Endothelial cell of umbilical vein (primary cell): ENCODE data around the gene TMEM125. TPM values are rescaled to one million over a fixed set of nuclear protein-coding genes. Genes with fewer than 3 reads are reported as not detected.

Experiments used
- BruUV-seq: library from RNA; stranded (reverse); fragments of 400-500 nt; replicated peaks from 2 replicates; lab custom pipeline; 2021; lab: Mats Ljungman, UMichigan
- CTCF ChIA-PET: fragments of 300-600, 350-600 bp; sonication (Branson Sonifier 250); formaldehyde crosslinking; loops from one replicate; lab custom pipeline; 2021; ENCODE audit warnings: antibody characterized with exemption, inconsistent platforms; lab: Charles Lee
- POLR2A ChIA-PET: fragments of 300-600, 350-600 bp; sonication (Branson Sonifier 250); formaldehyde crosslinking; loops from one replicate; lab custom pipeline; 2021; ENCODE audit warnings: antibody characterized with exemption, inconsistent platforms; lab: Charles Lee
- DNase-seq: peaks from one replicate; pipeline ENCODE4 v3.0.0-alpha.2; 2011; ENCODE audit warnings: low read depth, low spot score
- FAIRE-seq: peaks from 2 replicates; lab custom pipeline; 2011; peaks lifted over from hg19 to GRCh38; lab: Jason Lieb, UNC
- H2AFZ ChIP-seq: 2 replicates; pipeline ENCODE4 v1.6.0; 2012; ENCODE audit warnings: low read depth, low read length, control low read depth, inconsistent platforms
- H3K27ac ChIP-seq: 2 replicates; pipeline ENCODE4 v1.5.1; 2011; ENCODE audit warnings: low read depth, mild to moderate bottlenecking, control low read depth, low read length, moderate library complexity; ENCODE audit not compliant: insufficient read depth
- H3K27me3 ChIP-seq, 2 experiments: 2 replicates each; pipeline versions ENCODE4 v1.6.0 to v1.6.1; 2011; ENCODE audit warnings: low read length in 2 of 2, mixed read lengths in 1 of 2; ENCODE audit not compliant: control insufficient read depth in 2 of 2, insufficient read depth in 2 of 2
- H3K36me3 ChIP-seq, 2 experiments: 2 replicates in 1 of 2; 3 replicates in 1 of 2; pipeline ENCODE4 v1.5.1; 2011; ENCODE audit warnings: low read length in 2 of 2, mild to moderate bottlenecking in 1 of 2, moderate library complexity in 1 of 2; ENCODE audit not compliant: control insufficient read depth in 2 of 2, insufficient read depth in 2 of 2; ENCODE audit errors: extremely low read depth in 1 of 2
- H3K4me1 ChIP-seq: 3 replicates; pipeline ENCODE4 v1.5.1; 2011; ENCODE audit warnings: mild to moderate bottlenecking, low read length; ENCODE audit not compliant: control insufficient read depth, insufficient read depth; ENCODE audit errors: extremely low read depth
- H3K4me2 ChIP-seq: 2 replicates; pipeline ENCODE4 v1.6.1; 2011; ENCODE audit warnings: low read length, control low read depth, mixed read lengths; ENCODE audit not compliant: insufficient read depth
- H3K4me3 ChIP-seq, 3 experiments: fragments of 200-600 bp in 1 of 3; sonication (generic), shearing (Covaris generic) in 1 of 3; replicated peaks in 1 of 3; 2 replicates each; pipeline ENCODE4 v1.5.1; 2011 to 2016; ENCODE audit warnings: control low read depth in 3 of 3, low read length in 3 of 3, mild to moderate bottlenecking in 2 of 3, inconsistent platforms in 1 of 3, low read depth in 1 of 3, moderate library complexity in 1 of 3; ENCODE audit not compliant: insufficient read depth in 1 of 3
- H3K79me2 ChIP-seq: 2 replicates; pipeline ENCODE4 v1.6.0; 2012; ENCODE audit warnings: low read length, inconsistent platforms; ENCODE audit not compliant: control insufficient read depth, insufficient read depth
- H3K9ac ChIP-seq: replicated peaks from 2 replicates; pipeline ENCODE3; 2011; ENCODE audit warnings: low read length, control low read depth; ENCODE audit not compliant: insufficient read depth; ENCODE audit errors: extremely low read depth
- H3K9me1 ChIP-seq: replicated peaks from 3 replicates; pipeline ENCODE4 v1.6.0; 2011; ENCODE audit warnings: mild to moderate bottlenecking, low read length; ENCODE audit not compliant: control insufficient read depth, insufficient read depth; ENCODE audit errors: extremely low read depth
- H3K9me3 ChIP-seq: replicated peaks from 2 replicates; pipeline ENCODE4 v1.5.1; 2012; ENCODE audit warnings: low read length, inconsistent platforms; ENCODE audit not compliant: control insufficient read depth, insufficient read depth
- H4K20me1 ChIP-seq: replicated peaks from 2 replicates; pipeline ENCODE3; 2011; ENCODE audit warnings: mild to moderate bottlenecking, low read length; ENCODE audit not compliant: control insufficient read depth, insufficient read depth; ENCODE audit errors: extremely low read depth
- EZH2 ChIP-seq: IDR thresholded peaks from 2 replicates; pipeline ENCODE4 v1.6.1; 2012; ENCODE audit warnings: borderline replicate concordance, low read depth, mild to moderate bottlenecking, moderate library complexity, low read length, inconsistent platforms; ENCODE audit not compliant: severe bottlenecking
- FOS ChIP-seq: IDR thresholded peaks from 2 replicates; pipeline ENCODE4 v1.6.1; 2011; ENCODE audit warnings: mild to moderate bottlenecking, low read length, moderate library complexity, borderline replicate concordance; ENCODE audit not compliant: insufficient read depth
- JUN ChIP-seq: IDR thresholded peaks from 2 replicates; pipeline ENCODE4 v1.6.1; 2011; ENCODE audit warnings: borderline replicate concordance, low read depth; ENCODE audit not compliant: insufficient read length, insufficient read depth
- MYC ChIP-seq: IDR thresholded peaks from one replicate; pipeline ENCODE4 v1.6.1; 2011; ENCODE audit warnings: mild to moderate bottlenecking, low read depth, low read length
- POLR2AphosphoS5 ChIP-seq: IDR thresholded peaks from 2 replicates; pipeline ENCODE4 v1.6.1; 2012; ENCODE audit warnings: low read depth, mild to moderate bottlenecking, control low read depth, low read length, moderate library complexity; ENCODE audit not compliant: insufficient read depth
- dilution Hi-C: fragments of 300-500 bp; cut with MboI; formaldehyde crosslinking; loops from one replicate; pipeline ENCODE4 v1.15.0; 2019; ENCODE audit warnings: low sequenced_read_pairs; ENCODE audit not compliant: extremely low pct_ligation_motif_present
- intact Hi-C: fragments of 100-400 bp; cut with micrococcal nuclease; formaldehyde crosslinking; loops from one replicate; pipeline ENCODE4 v1.10.0; 2022
- polyA plus RNA-seq, 4 experiments: library from polyadenylated mRNA; depleted of rRNA in 3 of 4; stranded (reverse) in 3 of 4; unstranded in 1 of 4; fragments of >200 nt; gene quantifications; 2 replicates each; pipeline versions ENCODE4 v1.2.1 to v1.2.3, GENCODE V29; 2011 to 2012; ENCODE audit warnings: missing spikeins in 1 of 4
- total RNA-seq: library from RNA; stranded (reverse); gene quantifications from 2 replicates; pipeline ENCODE4 v1.2.3, GENCODE V29; 2021
- TF ChIP-seq, protein P1 (sequence below), 2 donors: IDR thresholded peaks; 1 replicate in 1 of 2; 2 replicates in 1 of 2; pipeline ENCODE4 v1.5.1; 2011; ENCODE audit warnings: low read length in 2 of 2, mild to moderate bottlenecking in 2 of 2, moderate library complexity in 2 of 2, control low read depth in 1 of 2, inconsistent platforms in 1 of 2, low read depth in 1 of 2; ENCODE audit not compliant: insufficient read depth in 1 of 2; ENCODE audit errors: extremely low read depth in 1 of 2

The TMEM125 gene
- total and polyA plus RNA-seq, 2 donors (not counting 3 experiments of a cell fraction or from before 2014, with no cell fraction given): 0.17 TPM; not detected in 1

DNA sequence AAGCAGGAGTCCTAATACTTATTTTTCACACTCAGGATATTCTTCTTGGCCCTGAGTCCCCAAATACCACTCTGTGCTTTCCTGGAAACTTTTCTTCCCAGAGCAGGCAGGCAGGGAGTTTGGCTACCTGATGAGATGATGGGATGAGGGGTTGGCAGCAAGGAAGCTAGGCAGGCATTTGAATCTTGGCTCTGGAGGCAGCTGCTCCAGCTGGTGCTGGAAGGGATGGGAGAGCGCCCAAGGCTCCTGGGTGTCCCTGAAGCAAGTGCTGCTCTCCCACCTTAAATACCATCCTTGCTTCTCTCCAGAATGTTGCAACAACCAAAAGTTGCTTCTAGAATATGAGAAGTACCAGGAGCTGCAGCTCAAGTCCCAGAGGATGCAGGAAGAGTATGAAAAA, 48.0 kb upstream of the TMEM125 start:
- peaks cover under 1% of the 10 kb centered on the region for H3K4me1 ChIP-seq
- dilution Hi-C loops: no loop called here
- ChIA-PET CTCF (interaction anchor here (0.6 kb wide), 1 partner anchor 82 kb away, joined by 4 read pairs; no protein-coding TSS in a partner anchor), POLR2A (no interaction called here)
- H3K36me3 ChIP-seq: no peaks in the 10 kb centered on the region
- H3K27ac ChIP-seq: no peak overlapping the region
- FAIRE-seq (no peak), DNase-seq (no peak)
- H3K79me2 ChIP-seq: no peaks in the 10 kb centered on the region
- H3K27me3 ChIP-seq: no peaks in the 10 kb centered on the region
- no peak overlapping the region for H3K9ac ChIP-seq
- H3K9me1 ChIP-seq: no peaks in the 10 kb centered on the region
- BruUV-seq: no TSS peak
- H3K9me3 ChIP-seq: no peaks in the 10 kb centered on the region
- TF ChIP-seq FOS (no peak), JUN (no peak), POLR2AphosphoS5 (no peak), EZH2 (no peak), MYC (no peak)
- TF ChIP-seq, protein P1, sequence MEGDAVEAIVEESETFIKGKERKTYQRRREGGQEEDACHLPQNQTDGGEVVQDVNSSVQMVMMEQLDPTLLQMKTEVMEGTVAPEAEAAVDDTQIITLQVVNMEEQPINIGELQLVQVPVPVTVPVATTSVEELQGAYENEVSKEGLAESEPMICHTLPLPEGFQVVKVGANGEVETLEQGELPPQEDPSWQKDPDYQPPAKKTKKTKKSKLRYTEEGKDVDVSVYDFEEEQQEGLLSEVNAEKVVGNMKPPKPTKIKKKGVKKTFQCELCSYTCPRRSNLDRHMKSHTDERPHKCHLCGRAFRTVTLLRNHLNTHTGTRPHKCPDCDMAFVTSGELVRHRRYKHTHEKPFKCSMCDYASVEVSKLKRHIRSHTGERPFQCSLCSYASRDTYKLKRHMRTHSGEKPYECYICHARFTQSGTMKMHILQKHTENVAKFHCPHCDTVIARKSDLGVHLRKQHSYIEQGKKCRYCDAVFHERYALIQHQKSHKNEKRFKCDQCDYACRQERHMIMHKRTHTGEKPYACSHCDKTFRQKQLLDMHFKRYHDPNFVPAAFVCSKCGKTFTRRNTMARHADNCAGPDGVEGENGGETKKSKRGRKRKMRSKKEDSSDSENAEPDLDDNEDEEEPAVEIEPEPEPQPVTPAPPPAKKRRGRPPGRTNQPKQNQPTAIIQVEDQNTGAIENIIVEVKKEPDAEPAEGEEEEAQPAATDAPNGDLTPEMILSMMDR (IDR thresholded peaks at IDR 0.05; ENCODE audit: extremely low read depth in 1 of 2, insufficient read depth in 1 of 2, low read depth in 1 of 2, low read length in 2 of 2): no peak
- intact Hi-C loops: no loop called here
- no peak overlapping the region for H2AFZ ChIP-seq
- no peak overlapping the region for H3K4me2 ChIP-seq
- H3K4me3 ChIP-seq: no peak overlapping the region
- no peaks in the 10 kb centered on the region for H4K20me1 ChIP-seq
